Thoracic aorta (tissue), 2 donors: Measurements from ENCODE around the gene CLCA1. TPM values are rescaled to one million over a fixed set of nuclear protein-coding genes. Genes with fewer than 3 reads are reported as not detected.

Experiments
- ATAC-seq: fragments of 150-250 bp; one replicate; pipeline ENCODE4 v1.8.0; 2017; ENCODE audit warnings: low read depth; ENCODE audit not compliant: insufficient number of reproducible peaks, low FRiP score
- DNase-seq: peaks from one replicate; pipeline ENCODE4 v3.0.0-alpha.2; 2020; ENCODE audit warnings: low spot score
- H3K27ac ChIP-seq, 2 donors: fragments of 200-600 bp; sonication (generic); 1 replicate in 1 of 2; 2 replicates in 1 of 2; pipeline ENCODE4 v1.5.1; 2016; ENCODE audit warnings: mild to moderate bottlenecking in 2 of 2, moderate library complexity in 2 of 2
- H3K27me3 ChIP-seq: fragments of 200-600 bp; sonication (generic); replicated peaks from 2 replicates; pipeline ENCODE4 v1.6.0; 2016; ENCODE audit warnings: mild to moderate bottlenecking; ENCODE audit not compliant: insufficient read depth
- H3K36me3 ChIP-seq: fragments of 200-600 bp; sonication (generic); one replicate; pipeline ENCODE4 v1.5.1; 2016
- H3K4me1 ChIP-seq, 2 donors: fragments of 200-600 bp; sonication (generic); 1 replicate in 1 of 2; 2 replicates in 1 of 2; pipeline versions ENCODE4 v1.5.1 to v1.6.0; 2016; ENCODE audit warnings: low read depth in 2 of 2, mild to moderate bottlenecking in 1 of 2; ENCODE audit not compliant: control insufficient read depth in 1 of 2
- H3K4me3 ChIP-seq: fragments of 200-600 bp; sonication (generic); 2 replicates; pipeline ENCODE4 v1.5.1; 2016; ENCODE audit warnings: mild to moderate bottlenecking
- H3K9me3 ChIP-seq: fragments of 200-600 bp; sonication (generic); 2 replicates; pipeline ENCODE4 v1.5.1; 2016
- CTCF ChIP-seq: fragments of 200-600 bp; sonication (generic); IDR thresholded peaks from one replicate; pipeline ENCODE4 v1.5.1; 2019; ENCODE audit warnings: antibody characterized with exemption
- total RNA-seq, 2 donors: library from RNA; depleted of rRNA; stranded (reverse); fragments of >200 nt; gene quantifications; one replicate each; pipeline versions ENCODE4 v1.1.0 to v1.2.3, GENCODE V29; 2016

The CLCA1 gene
- total RNA-seq, 2 donors from 2014 or later: not detected

GRCh38 chr1:86516335-86516734 is 47.6 kb downstream of the CLCA1 start:
- ATAC-seq (no peak), DNase-seq (no peak)
- no peaks in the 10 kb centered on the region for H3K9me3 ChIP-seq
- no peak overlapping the region for H3K4me3 ChIP-seq
- H3K4me1 ChIP-seq: no peaks in the 10 kb centered on the region
- no peak for TF ChIP-seq CTCF
- H3K27me3 ChIP-seq: no peaks in the 10 kb centered on the region
- no peak overlapping the region for H3K27ac ChIP-seq
- H3K36me3 ChIP-seq: no peaks in the 10 kb centered on the region

- no peak overlapping the region for H3K4me3 ChIP-seq
- H3K27ac ChIP-seq: no peak overlapping the region
- DNase-seq (no peak), ATAC-seq (no peak)
- no peaks in the 10 kb centered on the region for H3K36me3 ChIP-seq
- no peak for TF ChIP-seq CTCF
- H3K4me1 ChIP-seq: no peaks in the 10 kb centered on the region
- H3K27me3 ChIP-seq: no peaks in the 10 kb centered on the region
- no peaks in the 10 kb centered on the region for H3K9me3 ChIP-seq
Observed at GRCh38 chr1:86517336-86517735, 48.6 kb downstream of the CLCA1 start.

- no peak for ATAC-seq
- DNase-seq: no peak
- Histone ChIP-seq H3K4me3 (no peak overlapping the region), H3K4me1 (no peaks in the 10 kb centered on the region), H3K27ac (no peak overlapping the region), H3K36me3 (no peaks in the 10 kb centered on the region), H3K9me3 (no peaks in the 10 kb centered on the region), H3K27me3 (no peaks in the 10 kb centered on the region)
- no peak for TF ChIP-seq CTCF
Observed at GRCh38 chr1:86520789-86521521, 52.2 kb downstream of the CLCA1 start.

- ATAC-seq: no peak
- H3K27ac ChIP-seq: no peak overlapping the region
Observed at GRCh38 chr1:86521522-86521891, 52.8 kb downstream of the CLCA1 start.

GRCh38 chr1:86522240-86522639 is 53.5 kb downstream of the CLCA1 start:
- DNase-seq (no peak), ATAC-seq (no peak)
- TF ChIP-seq CTCF: no peak
- Histone ChIP-seq H3K4me1 (no peaks in the 10 kb centered on the region), H3K9me3 (no peaks in the 10 kb centered on the region), H3K27me3 (no peaks in the 10 kb centered on the region), H3K4me3 (no peak overlapping the region), H3K27ac (no peak overlapping the region), H3K36me3 (no peaks in the 10 kb centered on the region)

More at GRCh38 chr1:86521522-86521891, 52.8 kb downstream of the CLCA1 start:
- no peak overlapping the region for H3K4me3 ChIP-seq
- no peak for TF ChIP-seq CTCF
- no peaks in the 10 kb centered on the region for H3K27me3 ChIP-seq
- H3K36me3 ChIP-seq: no peaks in the 10 kb centered on the region
- no peaks in the 10 kb centered on the region for H3K4me1 ChIP-seq
- H3K9me3 ChIP-seq: no peaks in the 10 kb centered on the region
- DNase-seq: no peak
